Colonic mucosa (tissue), 4 donors: Measurements from ENCODE around the gene CPLX3. TPM values are rescaled to one million over a fixed set of nuclear protein-coding genes. Genes with fewer than 3 reads are reported as not detected.

Experiments used
- DNase-seq: peaks from one replicate; pipeline ENCODE4 v3.0.0-alpha.2; 2020
- H3K27ac ChIP-seq: fragments of 200-600 bp; one replicate; pipeline ENCODE4 v1.8.0; 2021
- H3K27me3 ChIP-seq: fragments of 200-600 bp; one replicate; pipeline ENCODE4 v1.8.0; 2021
- H3K36me3 ChIP-seq: fragments of 200-600 bp; one replicate; pipeline ENCODE4 v1.8.0; 2021
- H3K4me1 ChIP-seq: fragments of 200-600 bp; one replicate; pipeline ENCODE4 v1.8.0; 2021; ENCODE audit warnings: mild to moderate bottlenecking
- H3K4me3 ChIP-seq: fragments of 200-600 bp; one replicate; pipeline ENCODE4 v1.8.0; 2021
- H3K9ac ChIP-seq, 2 donors: one replicate each; pipeline ENCODE4 v1.7.0; 2013; ENCODE audit warnings: control low read depth in 2 of 2, low read depth in 2 of 2, low read length in 2 of 2
- H3K9me3 ChIP-seq: fragments of 200-600 bp; one replicate; pipeline ENCODE4 v1.8.0; 2021
- CTCF ChIP-seq: fragments of 200-600 bp; IDR thresholded peaks from one replicate; pipeline ENCODE4 v1.8.0; 2022; ENCODE audit warnings: antibody characterized with exemption, mild to moderate bottlenecking
- intact Hi-C: fragments of 100-400 bp; cut with DNase I; formaldehyde crosslinking; loops from one replicate; pipeline ENCODE4 v1.14.1; 2022
- total RNA-seq, 2 donors: library from RNA; stranded (reverse); fragmentation: NEBNext Ultra II Directional in 1 of 2; extraction: Animal tissue kit (Norgen Biotek cat#: 25700) in 1 of 2; gene quantifications; one replicate each; pipeline ENCODE4 v1.2.1, GENCODE V29; 2021
- donor health status: healthy.
- donor health status: DM: no; HTN: no; CAD: no.
- donor health status: DM: no; HTN: no; CAD: no.

CPLX3 gene
- total RNA-seq: not detected

- intact Hi-C loops: no loop called here
- Histone ChIP-seq H3K4me1 (no peaks in the 10 kb centered on the region), H3K9ac (no peak within 1 kb of the TSS), H3K27ac (no peak within 1 kb of the TSS), H3K27me3 (peaks cover 9% of the 10 kb centered on the region), H3K9me3 (no peaks in the 10 kb centered on the region), H3K4me3 (no peak within 1 kb of the TSS), H3K36me3 (no peaks in the 10 kb centered on the region)
- TF ChIP-seq CTCF: no peak
- DNase-seq: no peak
Measured at GRCh38 chr15:74826364-74826819, at the start of gene CPLX3. CPLX3 (plus strand) TSS chr15:74826627; CDS start chr15:74826704, 77 bp downstream.

- intact Hi-C loops: no loop called here
- Histone ChIP-seq H3K27me3 (no peaks in the 10 kb centered on the region), H3K9ac (peak overlapping the region; percentile 29 to 39), H3K9me3 (no peaks in the 10 kb centered on the region), H3K27ac (peak overlapping the region; percentile 74), H3K4me3 (no peak overlapping the region), H3K4me1 (peaks cover 34% of the 10 kb centered on the region), H3K36me3 (no peaks in the 10 kb centered on the region)
- peak; percentile 37 for DNase-seq
- TF ChIP-seq CTCF: no peak
Measured at GRCh38 chr15:74776821-74777768, 49.3 kb upstream of the CPLX3 start.

- no peak for TF ChIP-seq CTCF
- peak overlapping the region in 1 of 2 donors; percentile 29 for H3K9ac ChIP-seq
- no peak overlapping the region for H3K4me3 ChIP-seq
- H3K9me3 ChIP-seq: no peaks in the 10 kb centered on the region
- H3K27ac ChIP-seq: peak overlapping the region; percentile 66
- H3K36me3 ChIP-seq: no peaks in the 10 kb centered on the region
- H3K4me1 ChIP-seq: peaks cover 32% of the 10 kb centered on the region
- DNase-seq: peak; percentile 23
- no peaks in the 10 kb centered on the region for H3K27me3 ChIP-seq
- intact Hi-C loops: no loop called here
Measured at GRCh38 chr15:74777769-74778598, 48.4 kb upstream of the CPLX3 start.

- intact Hi-C loops: no loop called here
- no peaks in the 10 kb centered on the region for H3K27me3 ChIP-seq
- no peak for TF ChIP-seq CTCF
- no peak overlapping the region for H3K4me3 ChIP-seq
- peak; percentile 19 for DNase-seq
- H3K9ac ChIP-seq: no peak overlapping the region
- peaks cover 26% of the 10 kb centered on the region for H3K4me1 ChIP-seq
- H3K9me3 ChIP-seq: no peaks in the 10 kb centered on the region
- H3K36me3 ChIP-seq: no peaks in the 10 kb centered on the region
- H3K27ac ChIP-seq: no peak overlapping the region
Measured at GRCh38 chr15:74778599-74778970, 47.8 kb upstream of the CPLX3 start.

- Histone ChIP-seq H3K9me3 (no peaks in the 10 kb centered on the region), H3K36me3 (no peaks in the 10 kb centered on the region), H3K27me3 (no peaks in the 10 kb centered on the region), H3K9ac (no peak overlapping the region), H3K4me1 (peaks cover 21% of the 10 kb centered on the region), H3K27ac (peak overlapping the region; percentile 81), H3K4me3 (no peak overlapping the region)
- intact Hi-C loops: no loop called here
- DNase-seq: peak; percentile 18
- TF ChIP-seq CTCF: no peak
Measured at GRCh38 chr15:74779162-74779648, 47.2 kb upstream of the CPLX3 start.
